GM23338 (cell line): ENCODE measurements around the gene TARBP2. TPM values are rescaled to one million over a fixed set of nuclear protein-coding genes. Genes with fewer than 3 reads are reported as not detected.

ENCODE experiments used
- ATAC-seq: fragments of 200-7000 bp; cut with Tn5 transposase; 3 replicates; pipeline ENCODE4 v1.9.1; 2020
- DNase-seq: peaks from one replicate; pipeline ENCODE4 v3.0.0-alpha.2; 2015; ENCODE audit warnings: low spot score
- H2AFZ ChIP-seq: fragments of 200-600 bp; sonication (generic); 2 replicates; pipeline ENCODE4 v1.8.0; 2016; ENCODE audit warnings: antibody characterized with exemption, mild to moderate bottlenecking, moderate library complexity
- H3F3A ChIP-seq: fragments of 200-600 bp; sonication (generic); replicated peaks from 2 replicates; pipeline ENCODE4 v1.8.0; 2017; ENCODE audit warnings: antibody characterized with exemption, mixed run types, low read depth
- H3K27ac ChIP-seq: fragments of 200-600 bp; sonication (generic); 2 replicates; pipeline ENCODE4 v1.6.1; 2016; ENCODE audit warnings: low read depth
- H3K27me3 ChIP-seq: fragments of 200-600 bp; sonication (generic); 2 replicates; pipeline ENCODE4 v1.8.0; 2016; ENCODE audit warnings: mild to moderate bottlenecking, mixed run types, moderate library complexity; ENCODE audit not compliant: insufficient read depth
- H3K36me3 ChIP-seq: fragments of 200-600 bp; sonication (generic); 2 replicates; pipeline ENCODE4 v1.8.0; 2016; ENCODE audit warnings: mild to moderate bottlenecking; ENCODE audit not compliant: insufficient read depth
- H3K4me1 ChIP-seq: fragments of 200-600 bp; sonication (generic); 2 replicates; pipeline ENCODE4 v1.8.0; 2016; ENCODE audit warnings: mild to moderate bottlenecking, moderate library complexity; ENCODE audit not compliant: insufficient read depth
- H3K4me2 ChIP-seq: fragments of 200-600 bp; sonication (generic); 2 replicates; pipeline ENCODE4 v1.7.1; 2017; ENCODE audit warnings: mixed run types
- H3K4me3 ChIP-seq: fragments of 200-600 bp; sonication (generic); 2 replicates; pipeline ENCODE4 v1.6.1; 2016; ENCODE audit warnings: mixed run types
- H3K79me2 ChIP-seq: fragments of 200-600 bp; sonication (generic); replicated peaks from 2 replicates; pipeline ENCODE4 v1.8.0; 2017; ENCODE audit warnings: mild to moderate bottlenecking; ENCODE audit not compliant: insufficient read depth
- H3K9me2 ChIP-seq: fragments of 200-600 bp; sonication (generic); 2 replicates; pipeline ENCODE4 v1.8.0; 2017; ENCODE audit not compliant: insufficient read depth
- H4K20me1 ChIP-seq: fragments of 200-600 bp; sonication (generic); replicated peaks from 2 replicates; pipeline ENCODE4 v1.8.0; 2017; ENCODE audit warnings: mild to moderate bottlenecking; ENCODE audit not compliant: insufficient read depth
- H3K27ac Mint-ChIP-seq: 2 replicates; pipeline ENCODE4 v1.8.0; 2020; ENCODE audit warnings: inconsistent platforms, mild to moderate bottlenecking, moderate library complexity, mixed read lengths
- H3K27me3 Mint-ChIP-seq: 3 replicates; pipeline ENCODE4 v1.8.0; 2022; ENCODE audit warnings: low read depth, mild to moderate bottlenecking, moderate library complexity, mixed read lengths, inconsistent platforms; ENCODE audit not compliant: insufficient read depth, poor library complexity
- H3K36me3 Mint-ChIP-seq: 3 replicates; pipeline ENCODE4 v1.8.0; 2021; ENCODE audit warnings: low read depth, mild to moderate bottlenecking, inconsistent platforms, moderate library complexity, mixed read lengths
- H3K4me1 Mint-ChIP-seq: 3 replicates; pipeline ENCODE4 v1.8.0; 2020; ENCODE audit warnings: mild to moderate bottlenecking, inconsistent platforms, mixed read lengths
- H3K4me3 Mint-ChIP-seq: 3 replicates; pipeline ENCODE4 v1.8.0; 2021; ENCODE audit warnings: moderate library complexity, mild to moderate bottlenecking, inconsistent platforms, mixed read lengths
- H3K9me3 Mint-ChIP-seq: 3 replicates; pipeline ENCODE4 v1.8.0; 2020; ENCODE audit warnings: moderate library complexity, mild to moderate bottlenecking, inconsistent platforms, mixed read lengths
- EZH2 ChIP-seq: fragments of 200-600 bp; sonication (generic); IDR thresholded peaks from one replicate; pipeline ENCODE4 v1.8.0; 2017; ENCODE audit warnings: antibody characterized with exemption, mild to moderate bottlenecking, low read depth; ENCODE audit not compliant: unreplicated experiment
- JUNB ChIP-seq: IDR thresholded peaks from one replicate; pipeline ENCODE4 v1.6.1; 2016; ENCODE audit warnings: antibody characterized with exemption; ENCODE audit not compliant: unreplicated experiment
- NANOG ChIP-seq: IDR thresholded peaks from 2 replicates; pipeline ENCODE4 v1.6.1; 2016; ENCODE audit warnings: antibody characterized with exemption, borderline replicate concordance
- STAT1 ChIP-seq: IDR thresholded peaks from one replicate; pipeline ENCODE4 v1.6.1; 2016; ENCODE audit warnings: antibody characterized with exemption; ENCODE audit not compliant: unreplicated experiment
- ZNF114 ChIP-seq: fragments of 250-450 bp; sonication (Bioruptor Pico); IDR thresholded peaks from 2 replicates; pipeline ENCODE4 v1.5.0; 2020; ENCODE audit warnings: mild to moderate bottlenecking, moderate library complexity
- ZNF331 ChIP-seq: fragments of 250-450 bp; sonication (Bioruptor Pico); IDR thresholded peaks from 2 replicates; pipeline ENCODE4 v1.5.0; 2020; ENCODE audit warnings: low read depth, mild to moderate bottlenecking, moderate library complexity
- polyA plus RNA-seq: library from polyadenylated mRNA; unstranded; fragments of >200 nt; fragmentation: Nextera tagmentation; extraction: Ambion mirVana; gene quantifications from 2 replicates; pipeline ENCODE4 v1.2.1, GENCODE V29; 2016
- total RNA-seq: library from RNA; depleted of rRNA; stranded (reverse); fragments of >200 nt; shearing (Covaris generic); gene quantifications from 2 replicates; pipeline ENCODE4 v1.2.3, GENCODE V29; 2014
- TF ChIP-seq, protein P1 (sequence below): IDR thresholded peaks from one replicate; pipeline ENCODE4 v1.6.1; 2018; ENCODE audit warnings: antibody characterized with exemption; ENCODE audit not compliant: unreplicated experiment
- TF ChIP-seq, protein P2 (sequence below): fragments of 250-450 bp; sonication (Bioruptor Pico); IDR thresholded peaks from 2 replicates; pipeline ENCODE4 v1.5.0; 2020; ENCODE audit warnings: mild to moderate bottlenecking, moderate library complexity
- TF ChIP-seq, protein P3 (sequence below), 2 experiments: fragments of 200-600 bp in 1 of 2; sonication (generic) in 1 of 2; conservative IDR thresholded peaks; 2 replicates each; pipeline versions ENCODE4 v1.5.1 to v1.6.1; 2016 to 2017; ENCODE audit warnings: antibody characterized with exemption in 2 of 2, low read depth in 2 of 2, mild to moderate bottlenecking in 2 of 2, moderate library complexity in 1 of 2
- TF ChIP-seq, protein P4 (sequence below): IDR thresholded peaks from 2 replicates; pipeline ENCODE4 v1.6.1; 2016; ENCODE audit warnings: antibody characterized with exemption

The TARBP2 gene
- total and polyA plus RNA-seq, 2 experiments from 2014 or later: 57.0 to 83.4 TPM

GRCh38 chr12:53463802-53464560 lies 37.1 kb upstream of the TARBP2 start (continued):
- TF ChIP-seq, protein P1, sequence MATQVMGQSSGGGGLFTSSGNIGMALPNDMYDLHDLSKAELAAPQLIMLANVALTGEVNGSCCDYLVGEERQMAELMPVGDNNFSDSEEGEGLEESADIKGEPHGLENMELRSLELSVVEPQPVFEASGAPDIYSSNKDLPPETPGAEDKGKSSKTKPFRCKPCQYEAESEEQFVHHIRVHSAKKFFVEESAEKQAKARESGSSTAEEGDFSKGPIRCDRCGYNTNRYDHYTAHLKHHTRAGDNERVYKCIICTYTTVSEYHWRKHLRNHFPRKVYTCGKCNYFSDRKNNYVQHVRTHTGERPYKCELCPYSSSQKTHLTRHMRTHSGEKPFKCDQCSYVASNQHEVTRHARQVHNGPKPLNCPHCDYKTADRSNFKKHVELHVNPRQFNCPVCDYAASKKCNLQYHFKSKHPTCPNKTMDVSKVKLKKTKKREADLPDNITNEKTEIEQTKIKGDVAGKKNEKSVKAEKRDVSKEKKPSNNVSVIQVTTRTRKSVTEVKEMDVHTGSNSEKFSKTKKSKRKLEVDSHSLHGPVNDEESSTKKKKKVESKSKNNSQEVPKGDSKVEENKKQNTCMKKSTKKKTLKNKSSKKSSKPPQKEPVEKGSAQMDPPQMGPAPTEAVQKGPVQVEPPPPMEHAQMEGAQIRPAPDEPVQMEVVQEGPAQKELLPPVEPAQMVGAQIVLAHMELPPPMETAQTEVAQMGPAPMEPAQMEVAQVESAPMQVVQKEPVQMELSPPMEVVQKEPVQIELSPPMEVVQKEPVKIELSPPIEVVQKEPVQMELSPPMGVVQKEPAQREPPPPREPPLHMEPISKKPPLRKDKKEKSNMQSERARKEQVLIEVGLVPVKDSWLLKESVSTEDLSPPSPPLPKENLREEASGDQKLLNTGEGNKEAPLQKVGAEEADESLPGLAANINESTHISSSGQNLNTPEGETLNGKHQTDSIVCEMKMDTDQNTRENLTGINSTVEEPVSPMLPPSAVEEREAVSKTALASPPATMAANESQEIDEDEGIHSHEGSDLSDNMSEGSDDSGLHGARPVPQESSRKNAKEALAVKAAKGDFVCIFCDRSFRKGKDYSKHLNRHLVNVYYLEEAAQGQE: no peak

DNA sequence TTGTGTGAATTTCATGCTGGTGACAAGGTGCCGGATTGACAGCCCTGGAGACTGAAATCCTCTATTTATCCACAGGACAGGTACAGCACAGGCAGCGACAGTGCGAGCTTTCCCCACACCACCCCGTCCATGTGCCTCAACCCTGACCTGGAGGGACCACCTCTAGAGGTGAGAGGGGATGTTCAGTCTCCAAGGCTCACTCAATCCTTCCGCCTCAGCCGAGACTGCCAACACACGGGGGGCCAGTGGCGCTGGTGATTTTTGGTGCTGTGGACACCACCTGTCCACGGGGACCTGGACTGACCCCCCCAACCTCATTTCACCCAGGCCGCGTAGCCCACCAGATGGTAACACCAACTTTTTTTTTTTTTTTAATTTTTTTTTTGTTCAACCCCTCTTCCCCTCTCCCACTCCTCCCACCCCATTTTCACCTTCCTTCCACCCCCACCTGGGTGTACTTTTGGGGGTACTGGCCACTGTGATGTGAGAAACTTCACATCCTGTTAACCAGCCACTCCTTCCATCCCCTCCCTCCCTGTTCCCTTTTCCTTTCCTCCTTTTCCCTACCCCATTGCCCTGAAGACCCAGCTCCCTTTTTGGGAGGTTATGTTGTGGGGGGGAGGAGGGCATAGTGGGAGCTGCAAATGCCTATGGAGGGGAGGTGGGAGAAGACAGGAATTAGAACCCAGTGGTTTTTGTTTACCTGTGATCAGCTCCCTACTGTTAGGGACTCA lies 36.2 kb upstream of the TARBP2 start:
- no peak overlapping the region for H3K4me2 ChIP-seq
- peaks cover 47% of the 10 kb centered on the region for H3K4me1 Mint-ChIP-seq
- no peaks in the 10 kb centered on the region for H3K9me3 Mint-ChIP-seq
- H3K79me2 ChIP-seq: peaks cover 88% of the 10 kb centered on the region
- no peak for TF ChIP-seq JUNB
- TF ChIP-seq, protein P2, sequence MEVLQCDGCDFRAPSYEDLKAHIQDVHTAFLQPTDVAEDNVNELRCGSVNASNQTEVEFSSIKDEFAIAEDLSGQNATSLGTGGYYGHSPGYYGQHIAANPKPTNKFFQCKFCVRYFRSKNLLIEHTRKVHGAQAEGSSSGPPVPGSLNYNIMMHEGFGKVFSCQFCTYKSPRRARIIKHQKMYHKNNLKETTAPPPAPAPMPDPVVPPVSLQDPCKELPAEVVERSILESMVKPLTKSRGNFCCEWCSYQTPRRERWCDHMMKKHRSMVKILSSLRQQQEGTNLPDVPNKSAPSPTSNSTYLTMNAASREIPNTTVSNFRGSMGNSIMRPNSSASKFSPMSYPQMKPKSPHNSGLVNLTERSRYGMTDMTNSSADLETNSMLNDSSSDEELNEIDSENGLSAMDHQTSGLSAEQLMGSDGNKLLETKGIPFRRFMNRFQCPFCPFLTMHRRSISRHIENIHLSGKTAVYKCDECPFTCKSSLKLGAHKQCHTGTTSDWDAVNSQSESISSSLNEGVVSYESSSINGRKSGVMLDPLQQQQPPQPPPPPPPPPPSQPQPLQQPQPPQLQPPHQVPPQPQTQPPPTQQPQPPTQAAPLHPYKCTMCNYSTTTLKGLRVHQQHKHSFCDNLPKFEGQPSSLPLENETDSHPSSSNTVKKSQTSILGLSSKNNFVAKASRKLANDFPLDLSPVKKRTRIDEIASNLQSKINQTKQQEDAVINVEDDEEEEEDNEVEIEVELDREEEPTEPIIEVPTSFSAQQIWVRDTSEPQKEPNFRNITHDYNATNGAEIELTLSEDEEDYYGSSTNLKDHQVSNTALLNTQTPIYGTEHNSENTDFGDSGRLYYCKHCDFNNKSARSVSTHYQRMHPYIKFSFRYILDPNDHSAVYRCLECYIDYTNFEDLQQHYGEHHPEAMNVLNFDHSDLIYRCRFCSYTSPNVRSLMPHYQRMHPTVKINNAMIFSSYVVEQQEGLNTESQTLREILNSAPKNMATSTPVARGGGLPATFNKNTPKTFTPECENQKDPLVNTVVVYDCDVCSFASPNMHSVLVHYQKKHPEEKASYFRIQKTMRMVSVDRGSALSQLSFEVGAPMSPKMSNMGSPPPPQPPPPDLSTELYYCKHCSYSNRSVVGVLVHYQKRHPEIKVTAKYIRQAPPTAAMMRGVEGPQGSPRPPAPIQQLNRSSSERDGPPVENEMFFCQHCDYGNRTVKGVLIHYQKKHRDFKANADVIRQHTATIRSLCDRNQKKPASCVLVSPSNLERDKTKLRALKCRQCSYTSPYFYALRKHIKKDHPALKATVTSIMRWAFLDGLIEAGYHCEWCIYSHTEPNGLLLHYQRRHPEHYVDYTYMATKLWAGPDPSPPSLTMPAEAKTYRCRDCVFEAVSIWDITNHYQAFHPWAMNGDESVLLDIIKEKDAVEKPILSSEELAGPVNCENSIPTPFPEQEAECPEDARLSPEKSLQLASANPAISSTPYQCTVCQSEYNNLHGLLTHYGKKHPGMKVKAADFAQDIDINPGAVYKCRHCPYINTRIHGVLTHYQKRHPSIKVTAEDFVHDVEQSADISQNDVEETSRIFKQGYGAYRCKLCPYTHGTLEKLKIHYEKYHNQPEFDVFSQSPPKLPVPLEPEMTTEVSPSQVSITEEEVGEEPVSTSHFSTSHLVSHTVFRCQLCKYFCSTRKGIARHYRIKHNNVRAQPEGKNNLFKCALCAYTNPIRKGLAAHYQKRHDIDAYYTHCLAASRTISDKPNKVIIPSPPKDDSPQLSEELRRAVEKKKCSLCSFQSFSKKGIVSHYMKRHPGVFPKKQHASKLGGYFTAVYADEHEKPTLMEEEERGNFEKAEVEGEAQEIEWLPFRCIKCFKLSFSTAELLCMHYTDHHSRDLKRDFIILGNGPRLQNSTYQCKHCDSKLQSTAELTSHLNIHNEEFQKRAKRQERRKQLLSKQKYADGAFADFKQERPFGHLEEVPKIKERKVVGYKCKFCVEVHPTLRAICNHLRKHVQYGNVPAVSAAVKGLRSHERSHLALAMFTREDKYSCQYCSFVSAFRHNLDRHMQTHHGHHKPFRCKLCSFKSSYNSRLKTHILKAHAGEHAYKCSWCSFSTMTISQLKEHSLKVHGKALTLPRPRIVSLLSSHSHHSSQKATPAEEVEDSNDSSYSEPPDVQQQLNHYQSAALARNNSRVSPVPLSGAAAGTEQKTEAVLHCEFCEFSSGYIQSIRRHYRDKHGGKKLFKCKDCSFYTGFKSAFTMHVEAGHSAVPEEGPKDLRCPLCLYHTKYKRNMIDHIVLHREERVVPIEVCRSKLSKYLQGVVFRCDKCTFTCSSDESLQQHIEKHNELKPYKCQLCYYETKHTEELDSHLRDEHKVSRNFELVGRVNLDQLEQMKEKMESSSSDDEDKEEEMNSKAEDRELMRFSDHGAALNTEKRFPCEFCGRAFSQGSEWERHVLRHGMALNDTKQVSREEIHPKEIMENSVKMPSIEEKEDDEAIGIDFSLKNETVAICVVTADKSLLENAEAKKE: no peak
- no peak for TF ChIP-seq ZNF331 (CRISPR knock-in tag)
- TF ChIP-seq, protein P3, sequence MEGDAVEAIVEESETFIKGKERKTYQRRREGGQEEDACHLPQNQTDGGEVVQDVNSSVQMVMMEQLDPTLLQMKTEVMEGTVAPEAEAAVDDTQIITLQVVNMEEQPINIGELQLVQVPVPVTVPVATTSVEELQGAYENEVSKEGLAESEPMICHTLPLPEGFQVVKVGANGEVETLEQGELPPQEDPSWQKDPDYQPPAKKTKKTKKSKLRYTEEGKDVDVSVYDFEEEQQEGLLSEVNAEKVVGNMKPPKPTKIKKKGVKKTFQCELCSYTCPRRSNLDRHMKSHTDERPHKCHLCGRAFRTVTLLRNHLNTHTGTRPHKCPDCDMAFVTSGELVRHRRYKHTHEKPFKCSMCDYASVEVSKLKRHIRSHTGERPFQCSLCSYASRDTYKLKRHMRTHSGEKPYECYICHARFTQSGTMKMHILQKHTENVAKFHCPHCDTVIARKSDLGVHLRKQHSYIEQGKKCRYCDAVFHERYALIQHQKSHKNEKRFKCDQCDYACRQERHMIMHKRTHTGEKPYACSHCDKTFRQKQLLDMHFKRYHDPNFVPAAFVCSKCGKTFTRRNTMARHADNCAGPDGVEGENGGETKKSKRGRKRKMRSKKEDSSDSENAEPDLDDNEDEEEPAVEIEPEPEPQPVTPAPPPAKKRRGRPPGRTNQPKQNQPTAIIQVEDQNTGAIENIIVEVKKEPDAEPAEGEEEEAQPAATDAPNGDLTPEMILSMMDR (conservative IDR thresholded peaks at IDR 0.05; ENCODE audit: low read depth in 2 of 2): no peak
- TF ChIP-seq, protein P4, sequence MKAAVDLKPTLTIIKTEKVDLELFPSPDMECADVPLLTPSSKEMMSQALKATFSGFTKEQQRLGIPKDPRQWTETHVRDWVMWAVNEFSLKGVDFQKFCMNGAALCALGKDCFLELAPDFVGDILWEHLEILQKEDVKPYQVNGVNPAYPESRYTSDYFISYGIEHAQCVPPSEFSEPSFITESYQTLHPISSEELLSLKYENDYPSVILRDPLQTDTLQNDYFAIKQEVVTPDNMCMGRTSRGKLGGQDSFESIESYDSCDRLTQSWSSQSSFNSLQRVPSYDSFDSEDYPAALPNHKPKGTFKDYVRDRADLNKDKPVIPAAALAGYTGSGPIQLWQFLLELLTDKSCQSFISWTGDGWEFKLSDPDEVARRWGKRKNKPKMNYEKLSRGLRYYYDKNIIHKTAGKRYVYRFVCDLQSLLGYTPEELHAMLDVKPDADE: no peak
- no peak for TF ChIP-seq STAT1
- no peak for TF ChIP-seq EZH2
- no peak for TF ChIP-seq ZNF114 (CRISPR knock-in tag)
- TF ChIP-seq NANOG: no peak
- no peak overlapping the region for H3K27ac Mint-ChIP-seq
- H3F3A ChIP-seq: peaks cover 62% of the 10 kb centered on the region
- H3K9me2 ChIP-seq: no peaks in the 10 kb centered on the region
- no peak overlapping the region for H3K4me3 ChIP-seq
- DNase-seq: no peak
- no peaks in the 10 kb centered on the region for H3K27me3 ChIP-seq
- H3K27ac ChIP-seq: peak overlapping the region; percentile 67
- H3K27me3 Mint-ChIP-seq: no peaks in the 10 kb centered on the region
- H3K4me1 ChIP-seq: peaks cover 11% of the 10 kb centered on the region; the same call in 1 of the 2 replicates
- H3K36me3 Mint-ChIP-seq: peaks cover 100% of the 10 kb centered on the region
- peaks cover 90% of the 10 kb centered on the region for H4K20me1 ChIP-seq
- peak; percentile 17; the same call in 2 of the 3 replicates for ATAC-seq
- peaks cover 97% of the 10 kb centered on the region for H3K36me3 ChIP-seq
- no peak overlapping the region for H2AFZ ChIP-seq
- no peak overlapping the region for H3K4me3 Mint-ChIP-seq
